Caco-2 (cell line): ENCODE data around the gene PAFAH1B2. TPM values are rescaled to one million over a fixed set of nuclear protein-coding genes. Genes with fewer than 3 reads are reported as not detected.
"Not testable (repeated sequence)": the region's sequence is repeated elsewhere in the genome, so short reads cannot be mapped to it uniquely, and the experiment has no call there.

Experiments used
- BruUV-seq: library from RNA; stranded (reverse); fragments of 400-500 nt; replicated peaks from 2 replicates; lab custom pipeline; 2021; lab: Mats Ljungman, UMichigan
- CTCF ChIA-PET: fragments of 300-600 bp; sonication (Branson Sonifier 250); formaldehyde crosslinking; loops from one replicate; lab custom pipeline; 2022; ENCODE audit warnings: antibody characterized with exemption; lab: Charles Lee
- POLR2A ChIA-PET: fragments of 300-600 bp; sonication (Branson Sonifier 250); formaldehyde crosslinking; loops from one replicate; lab custom pipeline; 2022; ENCODE audit warnings: antibody characterized with exemption; lab: Charles Lee
- DNase-seq, 2 experiments: peaks; one replicate each; pipeline versions ENCODE4 v3.0.0 to v3.0.0-alpha.2; 2020 to 2022
- H3K27me3 ChIP-seq: replicated peaks from 2 replicates; pipeline ENCODE4 v1.6.0; 2011; ENCODE audit warnings: low read length; ENCODE audit not compliant: control insufficient read depth, insufficient read depth
- H3K36me3 ChIP-seq: 2 replicates; pipeline ENCODE4 v1.5.1; 2011; ENCODE audit warnings: low read length; ENCODE audit not compliant: control insufficient read depth, insufficient read depth
- H3K4me1 ChIP-seq: fragments of 250-450 bp; sonication (Bioruptor Pico); 2 replicates; pipeline ENCODE4 v1.5.1; 2020; ENCODE audit warnings: mild to moderate bottlenecking
- H3K4me3 ChIP-seq: 2 replicates; pipeline ENCODE4 v1.5.1; 2011; ENCODE audit warnings: low read depth, mild to moderate bottlenecking, control low read depth, low read length
- H3K9me3 ChIP-seq: fragments of 250-450 bp; sonication (Bioruptor Pico); 2 replicates; pipeline ENCODE4 v1.5.1; 2020; ENCODE audit warnings: mild to moderate bottlenecking, moderate library complexity
- H3K27ac Mint-ChIP-seq: one replicate; pipeline ENCODE4 v1.8.0; 2022; ENCODE audit warnings: mixed read lengths; ENCODE audit not compliant: unreplicated experiment
- H3K27me3 Mint-ChIP-seq: one replicate; pipeline ENCODE4 v1.8.0; 2022; ENCODE audit warnings: mixed read lengths; ENCODE audit not compliant: insufficient read depth, unreplicated experiment
- H3K36me3 Mint-ChIP-seq: one replicate; pipeline ENCODE4 v1.8.0; 2022; ENCODE audit warnings: mild to moderate bottlenecking, mixed read lengths; ENCODE audit not compliant: insufficient read depth, unreplicated experiment
- H3K4me1 Mint-ChIP-seq: one replicate; pipeline ENCODE4 v1.8.0; 2022; ENCODE audit warnings: low read depth, mixed read lengths; ENCODE audit not compliant: unreplicated experiment
- H3K4me3 Mint-ChIP-seq: one replicate; pipeline ENCODE4 v1.8.0; 2022; ENCODE audit warnings: mild to moderate bottlenecking, moderate library complexity, mixed read lengths; ENCODE audit not compliant: unreplicated experiment
- H3K9me3 Mint-ChIP-seq: one replicate; pipeline ENCODE4 v1.8.0; 2022; ENCODE audit warnings: mixed read lengths; ENCODE audit not compliant: unreplicated experiment
- CTCF ChIP-seq, 2 experiments: fragments of 200-600 bp in 1 of 2; IDR thresholded peaks; 1 replicate in 1 of 2; 2 replicates in 1 of 2; pipeline versions ENCODE4 v1.5.1 to v1.8.0; 2011 to 2022; ENCODE audit warnings: antibody characterized with exemption in 1 of 2, control low read depth in 1 of 2, inconsistent platforms in 1 of 2, low read depth in 1 of 2, low read length in 1 of 2, mild to moderate bottlenecking in 1 of 2, moderate library complexity in 1 of 2; ENCODE audit not compliant: insufficient read depth in 1 of 2, severe bottlenecking in 1 of 2, unreplicated experiment in 1 of 2
- intact Hi-C: fragments of 100-400 bp; cut with micrococcal nuclease; formaldehyde crosslinking; loops from one replicate; pipeline ENCODE4 v1.10.0; 2022; ENCODE audit not compliant: unreplicated experiment
- total RNA-seq: library from RNA; stranded (reverse); gene quantifications from 2 replicates; pipeline ENCODE4 v1.2.3, GENCODE V29; 2022

PAFAH1B2 gene
- total RNA-seq, 1 experiment from 2014 or later, result 167 TPM

- Mint-ChIP-seq H3K27ac (no peak overlapping the region), H3K4me3 (no peak overlapping the region), H3K27me3 (no peaks in the 10 kb centered on the region), H3K9me3 (no peaks in the 10 kb centered on the region), H3K4me1 (no peaks in the 10 kb centered on the region), H3K36me3 (no peaks in the 10 kb centered on the region)
- TF ChIP-seq CTCF (IDR thresholded peaks at IDR 0.05; ENCODE audit: insufficient read depth in 1 of 2, low read depth in 1 of 2, low read length in 1 of 2, severe bottlenecking in 1 of 2, unreplicated experiment in 1 of 2), result no peak
- no peak overlapping the region for H3K4me3 ChIP-seq
- POLR2A ChIA-PET, result no interaction called here
- H3K36me3 ChIP-seq, result no peaks in the 10 kb centered on the region
- 0 out of 2 replicates have a peak, but pooled peaks cover 5% of the 10 kb centered on the region for H3K9me3 ChIP-seq
- BruUV-seq, result no TSS peak
- intact Hi-C loops, result no loop called here
- CTCF ChIA-PET, result interaction anchor here (1.3 kb wide), 1 partner anchor 135 kb away, joined by 4 read pairs; no protein-coding TSS in a partner anchor
- no peak for DNase-seq
- no peaks in the 10 kb centered on the region for H3K27me3 ChIP-seq
- H3K4me1 ChIP-seq, result peaks cover 3% of the 10 kb centered on the region; the same call in 1 of the 2 replicates
Observed at GRCh38 chr11:117107701-117108590, 36.1 kb upstream of the PAFAH1B2 start.

- Histone ChIP-seq H3K4me1 (peaks cover 3% of the 10 kb centered on the region; the same call in 1 of the 2 replicates), H3K27me3 (no peaks in the 10 kb centered on the region), H3K4me3 (no peak overlapping the region), H3K9me3 (0 out of 2 replicates have a peak, but pooled peaks cover 5% of the 10 kb centered on the region), H3K36me3 (no peaks in the 10 kb centered on the region)
- H3K27me3 Mint-ChIP-seq, result no peaks in the 10 kb centered on the region
- H3K36me3 Mint-ChIP-seq, result no peaks in the 10 kb centered on the region
- no peaks in the 10 kb centered on the region for H3K9me3 Mint-ChIP-seq
- TF ChIP-seq CTCF (IDR thresholded peaks at IDR 0.05; ENCODE audit: insufficient read depth in 1 of 2, low read depth in 1 of 2, low read length in 1 of 2, severe bottlenecking in 1 of 2, unreplicated experiment in 1 of 2), result no peak
- H3K4me3 Mint-ChIP-seq, result no peak overlapping the region
- BruUV-seq, result no TSS peak
- no peaks in the 10 kb centered on the region for H3K4me1 Mint-ChIP-seq
- H3K27ac Mint-ChIP-seq, result no peak overlapping the region
- intact Hi-C loops, result no loop called here
- ChIA-PET POLR2A (interaction anchor here (0.6 kb wide), 1 partner anchor 24 kb away, joined by 6 read pairs; no protein-coding TSS in a partner anchor), CTCF (interaction anchor here (0.7 kb wide), 1 partner anchor 377 kb away, joined by 3 read pairs; no protein-coding TSS in a partner anchor)
- DNase-seq, result no peak
Observed at GRCh38 chr11:117110294-117110950, 33.7 kb upstream of the PAFAH1B2 start.

- H3K4me3 ChIP-seq, H3K36me3 ChIP-seq, CTCF ChIA-PET, H3K4me1 ChIP-seq, H3K27me3 ChIP-seq, H3K9me3 Mint-ChIP-seq, H3K4me3 Mint-ChIP-seq, H3K27ac Mint-ChIP-seq, intact Hi-C loops, H3K36me3 Mint-ChIP-seq, DNase-seq, H3K27me3 Mint-ChIP-seq, POLR2A ChIA-PET, H3K4me1 Mint-ChIP-seq, BruUV-seq, H3K9me3 ChIP-seq: not testable (repeated sequence)
Observed at GRCh38 chr11:117112497-117112896, 31.6 kb upstream of the PAFAH1B2 start.

GRCh38 chr11:117112939-117113338, 31.1 kb upstream of the PAFAH1B2 start:
- DNase-seq, H3K9me3 ChIP-seq, H3K9me3 Mint-ChIP-seq, H3K4me3 Mint-ChIP-seq, BruUV-seq, H3K27me3 ChIP-seq, H3K4me1 ChIP-seq, intact Hi-C loops, H3K36me3 ChIP-seq, H3K4me1 Mint-ChIP-seq, H3K27ac Mint-ChIP-seq, H3K4me3 ChIP-seq, H3K36me3 Mint-ChIP-seq, POLR2A ChIA-PET, H3K27me3 Mint-ChIP-seq: not testable (repeated sequence)
- CTCF ChIA-PET, result interaction anchor here (0.6 kb wide), 1 partner anchor 20 kb away, joined by 4 read pairs; no protein-coding TSS in a partner anchor
